Endodermal cell (in vitro differentiated cells): ENCODE results near the gene SMG5. TPM values are rescaled to one million over a fixed set of nuclear protein-coding genes. Genes with fewer than 3 reads are reported as not detected.
A peak's percentile ranks its signal among the peaks of the same experiment; 100 is the strongest.

Experiments used
- DNase-seq: peaks from one replicate; pipeline ENCODE4 v3.0.0-alpha.2; 2017
- H3K27ac ChIP-seq: 2 replicates; pipeline ENCODE4 v1.5.1; 2013; ENCODE audit warnings: mild to moderate bottlenecking, low read depth, low read length, moderate library complexity
- H3K27me3 ChIP-seq: 2 replicates; pipeline ENCODE4 v1.6.1; 2013; ENCODE audit warnings: mild to moderate bottlenecking, low read length, moderate library complexity; ENCODE audit not compliant: insufficient read depth, control insufficient read depth, poor library complexity, severe bottlenecking
- H3K36me3 ChIP-seq: 2 replicates; pipeline ENCODE4 v1.7.0; 2013; ENCODE audit warnings: mild to moderate bottlenecking, low read length, moderate library complexity; ENCODE audit not compliant: control insufficient read depth, insufficient read depth
- H3K4me1 ChIP-seq: one replicate; pipeline ENCODE4 v1.7.0; 2013; ENCODE audit warnings: low read length; ENCODE audit not compliant: control insufficient read depth, insufficient read depth
- H3K4me3 ChIP-seq: 2 replicates; pipeline ENCODE4 v1.5.1; 2013; ENCODE audit warnings: mild to moderate bottlenecking, low read length, moderate library complexity
- H3K9ac ChIP-seq: 2 replicates; pipeline ENCODE4 v1.6.1; 2013; ENCODE audit warnings: mild to moderate bottlenecking, low read length, moderate library complexity; ENCODE audit not compliant: poor library complexity, severe bottlenecking; ENCODE audit errors: extremely low read depth
- H3K9me3 ChIP-seq: 2 replicates; pipeline ENCODE4 v1.6.1; 2013; ENCODE audit warnings: mild to moderate bottlenecking, low read length, moderate library complexity; ENCODE audit not compliant: control insufficient read depth
- H3K27ac Mint-ChIP-seq: 2 replicates; pipeline ENCODE4 v1.8.0; 2020; ENCODE audit warnings: mixed read lengths
- H3K27me3 Mint-ChIP-seq: 2 replicates; pipeline ENCODE4 v1.8.0; 2021; ENCODE audit warnings: mild to moderate bottlenecking, mixed read lengths; ENCODE audit not compliant: insufficient read depth
- H3K36me3 Mint-ChIP-seq: 2 replicates; pipeline ENCODE4 v1.8.0; 2020; ENCODE audit warnings: low read depth, mixed read lengths
- H3K4me1 Mint-ChIP-seq: 2 replicates; pipeline ENCODE4 v1.8.0; 2020; ENCODE audit warnings: mixed read lengths
- H3K4me3 Mint-ChIP-seq: 2 replicates; pipeline ENCODE4 v1.8.0; 2020; ENCODE audit warnings: mild to moderate bottlenecking, moderate library complexity, mixed read lengths
- H3K9me3 Mint-ChIP-seq: 2 replicates; pipeline ENCODE4 v1.8.0; 2020; ENCODE audit warnings: mild to moderate bottlenecking, mixed read lengths
- CTCF ChIP-seq: fragments of 200-600 bp; sonication (generic); conservative IDR thresholded peaks from 2 replicates; pipeline ENCODE4 v1.5.0; 2021; ENCODE audit warnings: antibody characterized with exemption, mild to moderate bottlenecking
- WGBS, 2 experiments: methylation state at CpG; one replicate each; pipeline versions ENCODE4 v1.1.5 to v1.1.7; 2013; ENCODE audit warnings: missing lambda C conversion rate in 2 of 2, mixed read lengths in 1 of 2; ENCODE audit not compliant: insufficient coverage in 1 of 2, insufficient read length in 1 of 2; 5-methylcytosine and 5-hydroxymethylcytosine counted together
- total RNA-seq, 2 donors: library from RNA; stranded (reverse); fragmentation: NEBNext Ultra II Directional in 1 of 2; extraction: Animal tissue kit (Norgen Biotek cat#: 25700) in 1 of 2; gene quantifications; 2 replicates in 1 of 2; 3 replicates in 1 of 2; pipeline ENCODE4 v1.2.1, GENCODE V29; 2021

SMG5 gene
- total RNA-seq, 2 donors from 2014 or later: 103 to 111 TPM

GRCh38 chr1:156281281-156281680 is 1.3 kb downstream of the SMG5 start:
- H3K4me3 Mint-ChIP-seq: peak overlapping the region; percentile 95

DNA sequence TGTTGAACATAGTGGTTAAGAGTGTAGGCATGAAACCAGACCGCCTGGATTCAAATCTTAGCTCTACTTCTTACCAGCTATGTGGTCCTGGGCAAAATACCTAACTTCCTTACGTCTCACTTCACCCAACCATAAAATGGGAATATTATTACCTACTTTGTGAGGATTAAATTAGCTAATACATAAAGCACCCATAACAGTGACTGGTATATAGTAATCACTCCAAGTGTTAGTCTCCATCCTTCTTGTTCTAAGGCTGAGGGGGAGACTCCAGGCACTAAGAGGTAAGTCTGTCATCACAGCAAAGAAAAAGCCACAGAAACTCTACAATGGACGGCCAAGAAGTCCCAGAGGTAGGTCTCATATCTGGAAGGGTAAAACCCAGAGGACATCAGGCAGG is 2.8 kb downstream of the SMG5 start:
- H3K27me3 ChIP-seq: no peaks in the 10 kb centered on the region
- 86 to 98% methylated on average over 1 to 2 of the region's 3 CpGs for WGBS, 2 experiments
- Mint-ChIP-seq H3K9me3 (no peaks in the 10 kb centered on the region), H3K4me1 (peaks cover 14% of the 10 kb centered on the region), H3K4me3 (no peak overlapping the region), H3K36me3 (peaks cover 38% of the 10 kb centered on the region), H3K27ac (no peak overlapping the region), H3K27me3 (no peaks in the 10 kb centered on the region)
- H3K9me3 ChIP-seq: no peaks in the 10 kb centered on the region
- H3K4me1 ChIP-seq: peaks cover 6% of the 10 kb centered on the region
- peaks cover 55% of the 10 kb centered on the region for H3K36me3 ChIP-seq
- no peak for DNase-seq
- no peak for TF ChIP-seq CTCF
- H3K27ac ChIP-seq: no peak overlapping the region
- no peak overlapping the region for H3K4me3 ChIP-seq
- no peak overlapping the region for H3K9ac ChIP-seq

More at GRCh38 chr1:156281281-156281680, 1.3 kb downstream of the SMG5 start:
- Histone ChIP-seq H3K4me3 (peak overlapping the region; percentile 90), H3K9ac (peak overlapping the region; percentile 82), H3K27me3 (no peaks in the 10 kb centered on the region), H3K36me3 (peaks cover 42% of the 10 kb centered on the region), H3K4me1 (peaks cover 6% of the 10 kb centered on the region), H3K27ac (no peak overlapping the region), H3K9me3 (no peaks in the 10 kb centered on the region)
- peaks cover 25% of the 10 kb centered on the region for H3K36me3 Mint-ChIP-seq
- H3K4me1 Mint-ChIP-seq: peaks cover 14% of the 10 kb centered on the region
- no peaks in the 10 kb centered on the region for H3K9me3 Mint-ChIP-seq
- DNase-seq: no peak
- no peaks in the 10 kb centered on the region for H3K27me3 Mint-ChIP-seq
- WGBS, 2 experiments: 63 to 83% methylated on average over 6 to 8 of the region's 8 CpGs
- no peak for TF ChIP-seq CTCF
- H3K27ac Mint-ChIP-seq: peak overlapping the region; percentile 89

- H3K27ac ChIP-seq: no peak overlapping the region
- H3K36me3 Mint-ChIP-seq: peaks cover 66% of the 10 kb centered on the region
- peaks cover 6% of the 10 kb centered on the region for H3K4me1 ChIP-seq
- peaks cover 7% of the 10 kb centered on the region for H3K4me1 Mint-ChIP-seq
- H3K4me3 Mint-ChIP-seq: no peak overlapping the region
- no peak overlapping the region for H3K27ac Mint-ChIP-seq
- no peak overlapping the region for H3K9ac ChIP-seq
- no peaks in the 10 kb centered on the region for H3K9me3 Mint-ChIP-seq
- no peak for DNase-seq
- TF ChIP-seq CTCF: no peak
- H3K36me3 ChIP-seq: peaks cover 81% of the 10 kb centered on the region
- H3K4me3 ChIP-seq: no peak overlapping the region
- H3K9me3 ChIP-seq: no peaks in the 10 kb centered on the region
- WGBS, 2 experiments: 95 to 98% methylated on average over 6 of the region's 6 CpGs
- H3K27me3 ChIP-seq: no peaks in the 10 kb centered on the region
- no peaks in the 10 kb centered on the region for H3K27me3 Mint-ChIP-seq
These were observed 5.7 kb downstream of the SMG5 start for GRCh38 chr1:156276966-156277381.
